GM15510 (cell line): Measurements from ENCODE around the gene SOD3.

Source experiments
- POLR2A ChIP-seq: IDR thresholded peaks from 3 replicates; pipeline ENCODE4 v1.6.1; 2011; ENCODE audit warnings: borderline replicate concordance; ENCODE audit not compliant: insufficient read length; ENCODE audit errors: extremely low read depth

Gene SOD3

GRCh38 chr4:24793219-24794005 is 2.0 kb upstream of the SOD3 start:
- TF ChIP-seq POLR2A = no peak

- TF ChIP-seq POLR2A = no peak
These were observed 1.3 kb upstream of the SOD3 start for GRCh38 chr4:24794051-24794450.

GRCh38 chr4:24794480-24794879 is 893 bp upstream of the SOD3 start:
- TF ChIP-seq POLR2A = no peak

- no peak for TF ChIP-seq POLR2A
These were observed 451 bp downstream of the SOD3 start for GRCh38 chr4:24795666-24796381.

- no peak for TF ChIP-seq POLR2A
These were observed 1.2 kb downstream of the SOD3 start for GRCh38 chr4:24796620-24797019.

GRCh38 chr4:24798036-24798610 is 2.8 kb downstream of the SOD3 start:
- no peak for TF ChIP-seq POLR2A

- TF ChIP-seq POLR2A = no peak
These were observed 3.8 kb downstream of the SOD3 start for GRCh38 chr4:24799196-24799543.

- no peak for TF ChIP-seq POLR2A
These were observed 4.4 kb downstream of the SOD3 start for GRCh38 chr4:24799544-24800324.

- TF ChIP-seq POLR2A = no peak
These were observed 5.0 kb downstream of the SOD3 start for GRCh38 chr4:24800325-24800895.

GRCh38 chr4:24801136-24801855 is 5.9 kb downstream of the SOD3 start:
- no peak for TF ChIP-seq POLR2A

GRCh38 chr4:24802648-24803047 is 7.3 kb downstream of the SOD3 start:
- TF ChIP-seq POLR2A = no peak

- TF ChIP-seq POLR2A = no peak
These were observed 9.7 kb downstream of the SOD3 start for GRCh38 chr4:24805067-24805466.

- no peak for TF ChIP-seq POLR2A
These were observed 10.2 kb downstream of the SOD3 start for GRCh38 chr4:24805566-24805965.

GRCh38 chr4:24806206-24806990 is 11.0 kb downstream of the SOD3 start:
- TF ChIP-seq POLR2A = no peak

- TF ChIP-seq POLR2A = no peak
These were observed 12.2 kb downstream of the SOD3 start for GRCh38 chr4:24807611-24808010.
